CD4-positive, CD25-positive, alpha-beta regulatory T cell (primary cell): ENCODE results near the gene MYL6. TPM values are rescaled to one million over a fixed set of nuclear protein-coding genes. Genes with fewer than 3 reads are reported as not detected.
A peak's percentile ranks its signal among the peaks of the same experiment; 100 is the strongest.
"Not testable (repeated sequence)": the region's sequence is repeated elsewhere in the genome, so short reads cannot be mapped to it uniquely, and the experiment has no call there.

Experiments used
- ATAC-seq, 2 donors: fragments of 150-1000 bp; cut with Tn5 transposase; one replicate each; pipeline ENCODE4 v1.10.0; 2021; ENCODE audit warnings: low read depth in 2 of 2, moderate number of reproducible peaks in 2 of 2, moderate library complexity in 1 of 2
- DNase-seq, 3 donors: peaks; one replicate each; pipeline versions ENCODE4 v3.0.0 to v3.0.0-alpha.2; 2012 to 2022; ENCODE audit warnings: mixed read lengths in 1 of 3
- H3K27ac ChIP-seq: one replicate; pipeline ENCODE4 v1.7.0; 2013; ENCODE audit warnings: mild to moderate bottlenecking, low read length; ENCODE audit not compliant: insufficient read depth, poor library complexity, severe bottlenecking
- H3K27me3 ChIP-seq: one replicate; pipeline ENCODE4 v1.7.0; 2013; ENCODE audit warnings: low read length; ENCODE audit not compliant: control insufficient read depth, insufficient read depth
- H3K36me3 ChIP-seq: one replicate; pipeline ENCODE4 v1.7.0; 2013; ENCODE audit warnings: mild to moderate bottlenecking, low read length, moderate library complexity; ENCODE audit not compliant: control insufficient read depth, insufficient read depth
- H3K4me1 ChIP-seq: 2 replicates; pipeline ENCODE4 v1.7.0; 2013; ENCODE audit warnings: mild to moderate bottlenecking, low read length; ENCODE audit not compliant: insufficient read depth, control insufficient read depth, poor library complexity, severe bottlenecking
- H3K4me3 ChIP-seq: one replicate; pipeline ENCODE4 v1.7.0; 2013; ENCODE audit warnings: low read depth, mild to moderate bottlenecking, low read length, moderate library complexity
- H3K9me3 ChIP-seq, 2 experiments: 1 replicate in 1 of 2; 2 replicates in 1 of 2; pipeline ENCODE4 v1.7.0; 2013; ENCODE audit warnings: low read length in 2 of 2, mild to moderate bottlenecking in 1 of 2, moderate library complexity in 1 of 2; ENCODE audit not compliant: control insufficient read depth in 2 of 2
- H3K27ac Mint-ChIP-seq, 3 donors: one replicate each; pipeline ENCODE4 v1.8.0; 2020 to 2022; ENCODE audit warnings: mild to moderate bottlenecking in 3 of 3, mixed read lengths in 3 of 3, moderate library complexity in 2 of 3
- H3K27me3 Mint-ChIP-seq: one replicate; pipeline ENCODE4 v1.8.0; 2022; ENCODE audit warnings: mild to moderate bottlenecking, mixed read lengths
- H3K36me3 Mint-ChIP-seq: one replicate; pipeline ENCODE4 v1.8.0; 2020; ENCODE audit warnings: mixed read lengths
- H3K4me1 Mint-ChIP-seq, 4 donors: one replicate each; pipeline ENCODE4 v1.8.0; 2020 to 2022; ENCODE audit warnings: mixed read lengths in 4 of 4, mild to moderate bottlenecking in 1 of 4
- H3K4me3 Mint-ChIP-seq, 4 donors: one replicate each; pipeline ENCODE4 v1.8.0; 2020 to 2022; ENCODE audit warnings: mild to moderate bottlenecking in 4 of 4, mixed read lengths in 4 of 4, moderate library complexity in 3 of 4
- H3K9me3 Mint-ChIP-seq, 7 donors: one replicate each; pipeline ENCODE4 v1.8.0; 2020 to 2022; ENCODE audit warnings: mixed read lengths in 7 of 7, mild to moderate bottlenecking in 3 of 7, moderate library complexity in 2 of 7
- polyA plus RNA-seq, 4 donors: library from polyadenylated mRNA; unstranded; fragments of 300-500 nt; fragmentation: Illumina TruSeq; gene quantifications; one replicate each; pipeline ENCODE4 v1.2.3, GENCODE V29; 2021
- total RNA-seq: library from RNA; stranded (reverse); gene quantifications from one replicate; pipeline ENCODE4 v1.2.3, GENCODE V29; 2022

Gene MYL6
- total RNA-seq (933 TPM), polyA plus RNA-seq (1,000 to 10,000 TPM; 2,559 to 3,471 (median 2,992) TPM)

GRCh38 chr12:56158029-56158925, at the start of gene MYL6:
MYL6 (plus strand) TSS chr12:56158359; CDS start chr12:56158402, 43 bp downstream.
- H3K4me1 ChIP-seq, result peaks cover 46% of the 10 kb centered on the region
- Mint-ChIP-seq H3K9me3 (no peaks in the 10 kb centered on the region), H3K36me3 (peaks cover 16% of the 10 kb centered on the region), H3K4me1 (peaks cover 0 to 61% (median 31%) of the 10 kb centered on the region in 4 donors), H3K4me3 (peak within 1 kb of the TSS; percentile 92 to 100 (median 100)), H3K27me3 (no peaks in the 10 kb centered on the region), H3K27ac (peak within 1 kb of the TSS; percentile 98 to 100 (median 100))
- peak within 1 kb of the TSS; percentile 98 for H3K4me3 ChIP-seq
- H3K27me3 ChIP-seq, result no peaks in the 10 kb centered on the region
- DNase-seq (peak; percentile 90 to 97 (median 91)), ATAC-seq (peak; percentile 89 to 91)
- no peaks in the 10 kb centered on the region for H3K9me3 ChIP-seq
- H3K27ac ChIP-seq, result peak within 1 kb of the TSS; percentile 95
- peaks cover 31% of the 10 kb centered on the region for H3K36me3 ChIP-seq

GRCh38 chr12:56110571-56110970, 47.6 kb upstream of the MYL6 start:
- H3K4me1 ChIP-seq, result peaks cover 13% of the 10 kb centered on the region
- Mint-ChIP-seq H3K36me3 (peaks cover 40% of the 10 kb centered on the region), H3K4me1 (peaks cover 3 to 21% (median 15%) of the 10 kb centered on the region in 4 donors), H3K9me3 (no peaks in the 10 kb centered on the region), H3K27me3 (no peaks in the 10 kb centered on the region), H3K27ac (peak overlapping the region in 2 of 3 donors; percentile 6 to 65), H3K4me3 (peak overlapping the region in 1 of 4 donors; percentile 63)
- no peak overlapping the region for H3K4me3 ChIP-seq
- no peaks in the 10 kb centered on the region for H3K9me3 ChIP-seq
- DNase-seq, result no peak
- no peaks in the 10 kb centered on the region for H3K27me3 ChIP-seq
- H3K27ac ChIP-seq, result no peak overlapping the region
- ATAC-seq, result no peak
- H3K36me3 ChIP-seq, result peaks cover 62% of the 10 kb centered on the region

- peaks cover under 1% of the 10 kb centered on the region for H3K27me3 Mint-ChIP-seq
Observed at GRCh38 chr12:56114084-56114483, 44.1 kb upstream of the MYL6 start.

GRCh38 chr12:56115329-56115728, 42.8 kb upstream of the MYL6 start:
- H3K27ac ChIP-seq, result peak overlapping the region; percentile 96
- H3K9me3 ChIP-seq, result no peaks in the 10 kb centered on the region
- DNase-seq (no peak), ATAC-seq (no peak)
- Mint-ChIP-seq H3K27ac (peak overlapping the region; percentile 93 to 99 (median 98)), H3K4me1 (peaks cover 9 to 41% (median 27%) of the 10 kb centered on the region in 4 donors), H3K9me3 (no peaks in the 10 kb centered on the region), H3K36me3 (peaks cover 39% of the 10 kb centered on the region), H3K27me3 (peaks cover 4% of the 10 kb centered on the region), H3K4me3 (peak overlapping the region; percentile 91 to 99 (median 98))
- H3K27me3 ChIP-seq, result no peaks in the 10 kb centered on the region
- peak overlapping the region; percentile 94 for H3K4me3 ChIP-seq
- peaks cover 28% of the 10 kb centered on the region for H3K36me3 ChIP-seq
- H3K4me1 ChIP-seq, result peaks cover 23% of the 10 kb centered on the region

More at GRCh38 chr12:56114084-56114483, 44.1 kb upstream of the MYL6 start:
- H3K27me3 ChIP-seq, result no peaks in the 10 kb centered on the region
- peaks cover 9 to 31% (median 20%) of the 10 kb centered on the region in 4 donors for H3K4me1 Mint-ChIP-seq
- DNase-seq (no peak), ATAC-seq (no peak)
- H3K4me3 ChIP-seq, result no peak overlapping the region
- peaks cover 44% of the 10 kb centered on the region for H3K36me3 Mint-ChIP-seq
- no peak overlapping the region for H3K27ac ChIP-seq
- H3K27ac Mint-ChIP-seq, result peak overlapping the region in 2 of 3 donors; percentile 48 to 71
- peak overlapping the region in 3 of 4 donors; percentile 33 to 73 (median 59) for H3K4me3 Mint-ChIP-seq
- H3K36me3 ChIP-seq, result peaks cover 39% of the 10 kb centered on the region
- H3K4me1 ChIP-seq, result peaks cover 18% of the 10 kb centered on the region
- no peaks in the 10 kb centered on the region for H3K9me3 ChIP-seq
- no peaks in the 10 kb centered on the region for H3K9me3 Mint-ChIP-seq

GRCh38 chr12:56116267-56117081, 41.7 kb upstream of the MYL6 start, which contains the start of gene RPL41:
RPL41 (plus strand) TSS chr12:56116633.
- Mint-ChIP-seq H3K9me3 (no peaks in the 10 kb centered on the region), H3K27ac (peak within 1 kb of the TSS; percentile 93 to 99 (median 98)), H3K4me1 (peaks cover 9 to 41% (median 27%) of the 10 kb centered on the region in 4 donors), H3K4me3 (peak within 1 kb of the TSS; percentile 91 to 99 (median 98)), H3K27me3 (peaks cover 4% of the 10 kb centered on the region), H3K36me3 (peaks cover 35% of the 10 kb centered on the region)
- Histone ChIP-seq H3K27ac (peak within 1 kb of the TSS; percentile 96), H3K36me3 (peaks cover 25% of the 10 kb centered on the region), H3K4me3 (peak within 1 kb of the TSS; percentile 94), H3K4me1 (peaks cover 23% of the 10 kb centered on the region), H3K9me3 (no peaks in the 10 kb centered on the region), H3K27me3 (no peaks in the 10 kb centered on the region)
- ATAC-seq (peak; percentile 40 to 45), DNase-seq (peak; percentile 88 to 97 (median 96))

- H3K9me3 ChIP-seq, ATAC-seq, H3K9me3 Mint-ChIP-seq, H3K27me3 Mint-ChIP-seq, DNase-seq, H3K27me3 ChIP-seq: not testable (repeated sequence)
- peak overlapping the region; percentile 94 for H3K4me3 ChIP-seq
- Mint-ChIP-seq H3K27ac (peak overlapping the region; percentile 93 to 99 (median 98)), H3K4me3 (peak overlapping the region; percentile 91 to 99 (median 98)), H3K36me3 (peaks cover 31% of the 10 kb centered on the region), H3K4me1 (peaks cover 9 to 41% (median 27%) of the 10 kb centered on the region in 4 donors)
- H3K4me1 ChIP-seq, result peaks cover 23% of the 10 kb centered on the region
- H3K27ac ChIP-seq, result peak overlapping the region; percentile 96
- H3K36me3 ChIP-seq, result peaks cover 22% of the 10 kb centered on the region
Observed at GRCh38 chr12:56117082-56117706, 41.0 kb upstream of the MYL6 start.
